ENCODE data around the gene NELFE.
"Not testable (repeated sequence)": the region's sequence is repeated elsewhere in the genome, so short reads cannot be mapped to it uniquely, and the experiment has no call there.

Gene NELFE

GRCh38 chr6:31919624-31920303 lies 39.0 kb downstream of the NELFE start:
- Histone ChIP-seq H3K9ac (ENCODE audit: low read depth in 1 of 2, low read length in 2 of 2) (no peak overlapping the region), H3K27ac (ENCODE audit: low read depth in 2 of 2, low read length in 2 of 2) (no peak overlapping the region), H3K36me3 (ENCODE audit: control insufficient read depth in 2 of 2, insufficient read depth in 2 of 2, low read length in 2 of 2) (no peaks in the 10 kb centered on the region), H3K4me1 (ENCODE audit: control insufficient read depth in 2 of 2, insufficient read depth in 2 of 2, low read length in 2 of 2) (no peaks in the 10 kb centered on the region), H3K27me3 (ENCODE audit: control insufficient read depth in 2 of 2, insufficient read depth in 2 of 2, low read length in 2 of 2) (no peaks in the 10 kb centered on the region), H3K9me3 (ENCODE audit: control insufficient read depth in 2 of 2, low read length in 2 of 2) (no peaks in the 10 kb centered on the region), H3K4me3 (ENCODE audit: low read length in 2 of 2) (no peak overlapping the region)

GRCh38 chr6:31918069-31918720 lies 40.6 kb downstream of the NELFE start:
- H3K27me3 ChIP-seq (ENCODE audit: control insufficient read depth in 2 of 2, insufficient read depth in 2 of 2, low read length in 2 of 2): no peaks in the 10 kb centered on the region
- H3K27ac ChIP-seq (ENCODE audit: low read depth in 2 of 2, low read length in 2 of 2): no peak overlapping the region
- no peaks in the 10 kb centered on the region for H3K36me3 ChIP-seq (ENCODE audit: control insufficient read depth in 2 of 2, insufficient read depth in 2 of 2, low read length in 2 of 2)
- no peak overlapping the region for H3K4me3 ChIP-seq (ENCODE audit: low read length in 2 of 2)
- H3K9ac ChIP-seq (ENCODE audit: low read depth in 1 of 2, low read length in 2 of 2): no peak overlapping the region
- no peaks in the 10 kb centered on the region for H3K9me3 ChIP-seq (ENCODE audit: control insufficient read depth in 2 of 2, low read length in 2 of 2)
- no peaks in the 10 kb centered on the region for H3K4me1 ChIP-seq (ENCODE audit: control insufficient read depth in 2 of 2, insufficient read depth in 2 of 2, low read length in 2 of 2)

GRCh38 chr6:31915756-31916155 lies 43.0 kb downstream of the NELFE start:
- no peak overlapping the region for H3K4me3 ChIP-seq (ENCODE audit: low read length in 2 of 2)
- no peak overlapping the region for H3K9ac ChIP-seq (ENCODE audit: low read depth in 1 of 2, low read length in 2 of 2)
- H3K9me3 ChIP-seq (ENCODE audit: control insufficient read depth in 2 of 2, low read length in 2 of 2): no peaks in the 10 kb centered on the region
- H3K27me3 ChIP-seq (ENCODE audit: control insufficient read depth in 2 of 2, insufficient read depth in 2 of 2, low read length in 2 of 2): no peaks in the 10 kb centered on the region
- no peaks in the 10 kb centered on the region for H3K4me1 ChIP-seq (ENCODE audit: control insufficient read depth in 2 of 2, insufficient read depth in 2 of 2, low read length in 2 of 2)
- no peaks in the 10 kb centered on the region for H3K36me3 ChIP-seq (ENCODE audit: control insufficient read depth in 2 of 2, insufficient read depth in 2 of 2, low read length in 2 of 2)
- no peak overlapping the region for H3K27ac ChIP-seq (ENCODE audit: low read depth in 2 of 2, low read length in 2 of 2)

- no peaks in the 10 kb centered on the region for H3K9me3 ChIP-seq (ENCODE audit: control insufficient read depth in 2 of 2, low read length in 2 of 2)
- H3K27ac ChIP-seq (ENCODE audit: low read depth in 2 of 2, low read length in 2 of 2): no peak overlapping the region
- no peaks in the 10 kb centered on the region for H3K36me3 ChIP-seq (ENCODE audit: control insufficient read depth in 2 of 2, insufficient read depth in 2 of 2, low read length in 2 of 2)
- H3K27me3 ChIP-seq (ENCODE audit: control insufficient read depth in 2 of 2, insufficient read depth in 2 of 2, low read length in 2 of 2): no peaks in the 10 kb centered on the region
- no peak overlapping the region for H3K4me3 ChIP-seq (ENCODE audit: low read length in 2 of 2)
- H3K9ac ChIP-seq (ENCODE audit: low read depth in 1 of 2, low read length in 2 of 2): no peak overlapping the region
- H3K4me1 ChIP-seq (ENCODE audit: control insufficient read depth in 2 of 2, insufficient read depth in 2 of 2, low read length in 2 of 2): no peaks in the 10 kb centered on the region
Observed at GRCh38 chr6:31915351-31915750, 43.4 kb downstream of the NELFE start.

- no peaks in the 10 kb centered on the region for H3K4me1 ChIP-seq (ENCODE audit: control insufficient read depth in 2 of 2, insufficient read depth in 2 of 2, low read length in 2 of 2)
- H3K36me3 ChIP-seq (ENCODE audit: control insufficient read depth in 2 of 2, insufficient read depth in 2 of 2, low read length in 2 of 2): no peaks in the 10 kb centered on the region
- H3K4me3 ChIP-seq (ENCODE audit: low read length in 2 of 2): no peak overlapping the region
- no peaks in the 10 kb centered on the region for H3K27me3 ChIP-seq (ENCODE audit: control insufficient read depth in 2 of 2, insufficient read depth in 2 of 2, low read length in 2 of 2)
- H3K27ac ChIP-seq (ENCODE audit: low read depth in 2 of 2, low read length in 2 of 2): no peak overlapping the region
- H3K9me3 ChIP-seq (ENCODE audit: control insufficient read depth in 2 of 2, low read length in 2 of 2): no peaks in the 10 kb centered on the region
- H3K9ac ChIP-seq (ENCODE audit: low read depth in 1 of 2, low read length in 2 of 2): no peak overlapping the region
Observed at GRCh38 chr6:31911826-31912585, 46.8 kb downstream of the NELFE start.

GRCh38 chr6:31909298-31909697 lies 49.5 kb downstream of the NELFE start:
- not testable (repeated sequence) for H3K27me3 ChIP-seq (ENCODE audit: control insufficient read depth in 2 of 2, insufficient read depth in 2 of 2, low read length in 2 of 2); H3K9me3 ChIP-seq (ENCODE audit: control insufficient read depth in 2 of 2, low read length in 2 of 2); H3K36me3 ChIP-seq (ENCODE audit: control insufficient read depth in 2 of 2, insufficient read depth in 2 of 2, low read length in 2 of 2); H3K27ac ChIP-seq (ENCODE audit: low read depth in 2 of 2, low read length in 2 of 2); H3K4me1 ChIP-seq (ENCODE audit: control insufficient read depth in 2 of 2, insufficient read depth in 2 of 2, low read length in 2 of 2); H3K4me3 ChIP-seq (ENCODE audit: low read length in 2 of 2); H3K9ac ChIP-seq (ENCODE audit: low read depth in 1 of 2, low read length in 2 of 2)

GRCh38 chr6:31908791-31909190 lies 50.0 kb downstream of the NELFE start:
- Histone ChIP-seq H3K4me1 (ENCODE audit: control insufficient read depth in 2 of 2, insufficient read depth in 2 of 2, low read length in 2 of 2) (no peaks in the 10 kb centered on the region), H3K9ac (ENCODE audit: low read depth in 1 of 2, low read length in 2 of 2) (no peak overlapping the region), H3K4me3 (ENCODE audit: low read length in 2 of 2) (no peak overlapping the region), H3K27ac (ENCODE audit: low read depth in 2 of 2, low read length in 2 of 2) (no peak overlapping the region), H3K36me3 (ENCODE audit: control insufficient read depth in 2 of 2, insufficient read depth in 2 of 2, low read length in 2 of 2) (no peaks in the 10 kb centered on the region), H3K27me3 (ENCODE audit: control insufficient read depth in 2 of 2, insufficient read depth in 2 of 2, low read length in 2 of 2) (peaks cover 0 to 3% of the 10 kb centered on the region in 2 donors), H3K9me3 (ENCODE audit: control insufficient read depth in 2 of 2, low read length in 2 of 2) (no peaks in the 10 kb centered on the region)

- H3K27ac ChIP-seq (ENCODE audit: low read depth in 2 of 2, low read length in 2 of 2): not testable (repeated sequence)
Observed at GRCh38 chr6:31908255-31908654, 50.5 kb downstream of the NELFE start.

GRCh38 chr6:31907158-31907813 lies 51.5 kb downstream of the NELFE start:
- no peaks in the 10 kb centered on the region for H3K36me3 ChIP-seq (ENCODE audit: control insufficient read depth in 2 of 2, insufficient read depth in 2 of 2, low read length in 2 of 2)
- no peak overlapping the region for H3K27ac ChIP-seq (ENCODE audit: low read depth in 2 of 2, low read length in 2 of 2)
- peaks cover 0 to 3% of the 10 kb centered on the region in 2 donors for H3K27me3 ChIP-seq (ENCODE audit: control insufficient read depth in 2 of 2, insufficient read depth in 2 of 2, low read length in 2 of 2)
- no peak overlapping the region for H3K9ac ChIP-seq (ENCODE audit: low read depth in 1 of 2, low read length in 2 of 2)
- H3K4me1 ChIP-seq (ENCODE audit: control insufficient read depth in 2 of 2, insufficient read depth in 2 of 2, low read length in 2 of 2): peaks cover 6% of the 10 kb centered on the region in 2 donors
- no peaks in the 10 kb centered on the region for H3K9me3 ChIP-seq (ENCODE audit: control insufficient read depth in 2 of 2, low read length in 2 of 2)
- no peak overlapping the region for H3K4me3 ChIP-seq (ENCODE audit: low read length in 2 of 2)

More at GRCh38 chr6:31908255-31908654, 50.5 kb downstream of the NELFE start:
- H3K27me3 ChIP-seq (ENCODE audit: control insufficient read depth in 2 of 2, insufficient read depth in 2 of 2, low read length in 2 of 2); H3K36me3 ChIP-seq (ENCODE audit: control insufficient read depth in 2 of 2, insufficient read depth in 2 of 2, low read length in 2 of 2); H3K4me3 ChIP-seq (ENCODE audit: low read length in 2 of 2); H3K4me1 ChIP-seq (ENCODE audit: control insufficient read depth in 2 of 2, insufficient read depth in 2 of 2, low read length in 2 of 2); H3K9ac ChIP-seq (ENCODE audit: low read depth in 1 of 2, low read length in 2 of 2); H3K9me3 ChIP-seq (ENCODE audit: control insufficient read depth in 2 of 2, low read length in 2 of 2): not testable (repeated sequence)

GRCh38 chr6:31906727-31907126 lies 52.0 kb downstream of the NELFE start:
- H3K4me1 ChIP-seq (ENCODE audit: control insufficient read depth in 2 of 2, insufficient read depth in 2 of 2, low read length in 2 of 2); H3K36me3 ChIP-seq (ENCODE audit: control insufficient read depth in 2 of 2, insufficient read depth in 2 of 2, low read length in 2 of 2); H3K9ac ChIP-seq (ENCODE audit: low read depth in 1 of 2, low read length in 2 of 2); H3K4me3 ChIP-seq (ENCODE audit: low read length in 2 of 2); H3K27me3 ChIP-seq (ENCODE audit: control insufficient read depth in 2 of 2, insufficient read depth in 2 of 2, low read length in 2 of 2); H3K9me3 ChIP-seq (ENCODE audit: control insufficient read depth in 2 of 2, low read length in 2 of 2); H3K27ac ChIP-seq (ENCODE audit: low read depth in 2 of 2, low read length in 2 of 2): not testable (repeated sequence)

Measured in mucosa of rectum (tissue), 2 donors.